NCI-H82 treated with DMSO at 0.1 percent for 48 hours (cell line): ENCODE results near the gene PRKACG.
"Not testable (repeated sequence)": the region's sequence is repeated elsewhere in the genome, so short reads cannot be mapped to it uniquely, and the experiment has no call there.

Experiments
- DNase-seq: peaks from one replicate; lab custom pipeline; 2025; ENCODE audit not compliant: unreplicated experiment; lab: John Stamatoyannopoulos, UW

PRKACG gene

GRCh38 chr9:69014013-69014412 lies at the start of gene PRKACG:
Gene PRKACG, minus strand, starts transcription at chr9:69014113. Its CDS starts 21 bp downstream, at chr9:69014092.
- DNase-seq = no peak

DNA sequence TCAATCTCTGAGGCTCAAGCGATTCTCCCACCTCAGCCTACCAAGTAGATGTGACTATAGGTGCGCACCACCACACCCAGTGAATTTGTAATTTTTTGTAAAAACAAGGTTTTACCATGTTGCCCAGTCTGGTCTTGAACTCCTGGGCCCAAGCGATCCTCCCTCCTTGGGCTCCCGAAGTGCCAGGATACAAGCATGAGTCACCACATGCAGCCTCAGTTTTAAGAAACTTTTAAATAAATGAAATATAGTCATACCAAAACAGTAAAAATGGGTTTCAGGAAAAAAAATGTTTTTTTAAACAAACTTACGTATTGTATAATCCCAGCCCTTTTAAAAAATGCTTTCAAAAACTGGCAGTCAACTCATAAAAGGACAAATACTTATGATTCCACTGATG lies 48.3 kb upstream of the PRKACG start:
- no peak for DNase-seq

DNA sequence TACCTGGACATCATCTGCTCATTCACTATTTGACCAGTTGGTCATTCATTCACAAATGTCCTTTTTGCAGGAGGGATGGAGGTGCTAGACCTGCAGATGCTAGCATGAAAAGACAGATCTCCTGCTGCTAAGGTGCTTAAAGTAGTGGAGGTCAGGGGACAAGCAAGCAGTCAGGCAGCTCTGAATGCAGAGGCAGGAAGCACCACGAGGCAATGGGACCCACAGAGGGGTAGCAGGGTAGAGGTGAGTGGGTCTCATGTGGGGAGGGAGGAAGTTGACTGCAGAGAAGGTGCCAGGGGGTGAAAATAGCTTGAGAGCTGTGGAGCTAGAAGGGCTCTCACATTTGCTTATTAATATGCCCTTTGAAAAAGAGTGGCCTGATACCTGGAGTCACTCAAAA lies 46.9 kb upstream of the PRKACG start:
- no peak for DNase-seq

DNA sequence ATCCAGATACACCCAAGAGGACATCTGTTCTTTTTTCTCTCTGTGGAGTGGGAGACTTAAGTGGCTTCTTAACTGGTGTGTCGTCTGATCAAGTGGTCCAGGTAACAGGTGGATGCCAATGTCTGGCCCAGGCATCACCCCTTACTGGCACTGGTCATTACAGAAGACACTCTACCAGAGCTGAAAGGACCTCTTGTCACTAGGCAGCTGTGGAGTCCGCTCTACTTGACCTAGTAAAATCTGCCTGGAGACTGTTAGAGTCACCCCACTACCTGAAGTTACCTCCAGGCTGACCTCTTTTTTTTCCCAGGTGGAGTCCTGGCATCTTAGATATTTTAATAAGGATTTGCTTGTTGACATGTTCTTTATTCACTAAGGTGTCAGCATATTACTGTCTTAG lies 44.2 kb upstream of the PRKACG start:
- DNase-seq = no peak

DNA sequence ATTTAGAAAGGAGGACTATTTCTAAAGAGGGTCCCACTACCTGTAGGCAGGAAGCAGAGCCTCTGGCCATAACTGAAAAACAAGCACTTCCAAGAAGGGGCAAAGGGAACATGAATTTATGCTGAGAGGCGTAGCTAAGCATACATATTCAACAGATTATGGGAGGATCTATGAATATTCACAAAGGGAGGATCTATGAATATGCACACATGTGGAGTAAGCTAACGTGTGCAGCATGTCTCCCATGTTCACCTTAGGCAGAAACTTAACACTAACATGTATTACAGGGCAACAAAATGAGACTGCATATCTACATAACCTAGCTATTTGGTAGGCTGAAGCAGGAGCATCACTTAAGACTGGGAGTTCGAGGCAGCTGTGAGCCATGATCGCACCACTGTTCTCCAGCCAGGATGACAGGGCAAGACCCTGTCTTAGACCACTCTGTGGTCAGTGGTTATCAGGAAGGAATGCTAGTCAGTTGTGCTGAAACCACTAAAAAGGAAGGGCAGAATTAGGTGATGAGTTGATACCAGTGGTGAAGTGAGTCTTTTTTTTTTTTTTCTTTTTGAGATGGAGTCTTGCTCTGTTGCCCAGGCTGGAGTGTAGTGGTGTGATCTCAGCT lies 42.4 kb upstream of the PRKACG start:
- DNase-seq = no peak

DNA sequence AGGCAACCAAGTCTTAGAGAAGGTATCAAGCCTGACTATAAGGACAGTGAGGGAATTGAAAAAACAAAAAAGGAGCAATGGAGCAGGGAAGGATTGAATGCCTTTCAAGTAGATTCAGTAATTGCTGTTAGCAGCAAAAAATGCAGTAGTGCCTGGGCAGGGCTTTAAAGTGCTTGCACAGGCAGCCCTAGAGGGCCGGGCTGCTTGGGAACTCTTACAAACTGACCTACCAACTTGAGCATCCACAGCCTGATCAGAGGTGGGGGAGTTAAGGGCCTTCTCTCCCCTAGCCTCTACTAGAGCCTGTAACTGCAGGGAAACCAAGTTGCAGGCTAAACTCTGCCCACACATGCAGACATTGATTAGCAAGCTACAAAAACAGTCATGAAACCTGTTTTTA lies 41.1 kb upstream of the PRKACG start:
- no peak for DNase-seq

DNA sequence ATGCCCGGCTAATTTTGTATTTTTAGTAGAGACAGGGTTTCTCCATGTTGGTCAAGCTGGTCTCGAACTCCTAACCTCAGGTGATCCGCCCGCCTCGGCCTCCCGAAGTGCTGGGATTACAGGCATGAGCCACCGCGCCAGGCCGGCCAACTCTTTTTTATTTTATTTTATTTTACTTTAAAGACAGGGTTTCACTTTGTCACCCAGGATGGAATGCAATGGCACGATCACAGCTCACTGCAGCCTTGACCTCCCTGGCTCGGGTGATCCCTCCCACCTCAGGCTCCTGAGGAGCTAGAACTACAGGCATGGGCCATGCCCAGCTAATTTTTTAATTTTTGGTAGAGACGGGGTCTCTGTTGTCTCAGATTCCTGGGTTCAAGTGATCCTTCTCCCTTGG lies 37.0 kb upstream of the PRKACG start:
- DNase-seq = not testable (repeated sequence)

GRCh38 chr9:69049094-69049493 lies 35.2 kb upstream of the PRKACG start:
- no peak for DNase-seq

DNA sequence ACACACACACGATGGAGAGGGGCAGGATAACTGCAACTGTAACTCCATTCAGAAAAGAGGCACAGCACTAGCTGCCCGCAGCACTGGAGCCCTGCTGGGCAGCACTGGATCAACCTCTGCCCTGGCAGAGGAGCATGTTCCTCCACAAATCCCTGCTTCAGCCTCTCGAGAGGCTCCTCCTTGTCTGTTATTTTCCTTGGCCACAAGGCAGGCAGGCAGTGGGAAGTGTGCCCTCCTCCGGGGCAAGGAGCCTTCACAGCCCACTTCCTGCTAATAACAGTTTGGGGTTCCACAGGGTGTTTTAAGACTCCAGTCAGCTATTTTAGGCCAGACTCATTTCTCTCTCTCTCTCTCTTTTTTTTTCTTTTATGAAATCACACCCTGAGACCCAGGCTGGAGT lies 33.5 kb upstream of the PRKACG start:
- DNase-seq = no peak

DNA sequence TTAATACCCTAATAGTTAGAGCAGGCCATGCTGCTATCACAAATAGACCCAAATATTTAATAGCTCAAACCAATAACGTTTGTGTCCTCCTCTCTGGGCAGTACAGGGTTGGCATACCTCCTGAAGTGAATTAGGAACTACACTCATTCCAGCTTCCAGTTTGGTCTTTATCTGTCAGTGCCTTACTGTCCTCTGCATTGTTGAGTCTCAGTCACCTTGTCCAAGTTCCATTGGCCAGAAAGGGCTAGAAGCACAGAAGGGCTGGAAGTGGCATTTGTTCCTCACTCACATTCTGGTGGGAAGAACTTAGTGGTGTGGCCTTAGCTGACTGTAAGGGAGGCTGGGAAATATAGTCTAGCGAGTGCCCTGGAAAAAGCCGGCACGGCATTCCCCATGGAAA lies 32.8 kb upstream of the PRKACG start:
- DNase-seq = no peak

- DNase-seq = no peak
Observed at GRCh38 chr9:69045821-69046220, 31.9 kb upstream of the PRKACG start.

DNA sequence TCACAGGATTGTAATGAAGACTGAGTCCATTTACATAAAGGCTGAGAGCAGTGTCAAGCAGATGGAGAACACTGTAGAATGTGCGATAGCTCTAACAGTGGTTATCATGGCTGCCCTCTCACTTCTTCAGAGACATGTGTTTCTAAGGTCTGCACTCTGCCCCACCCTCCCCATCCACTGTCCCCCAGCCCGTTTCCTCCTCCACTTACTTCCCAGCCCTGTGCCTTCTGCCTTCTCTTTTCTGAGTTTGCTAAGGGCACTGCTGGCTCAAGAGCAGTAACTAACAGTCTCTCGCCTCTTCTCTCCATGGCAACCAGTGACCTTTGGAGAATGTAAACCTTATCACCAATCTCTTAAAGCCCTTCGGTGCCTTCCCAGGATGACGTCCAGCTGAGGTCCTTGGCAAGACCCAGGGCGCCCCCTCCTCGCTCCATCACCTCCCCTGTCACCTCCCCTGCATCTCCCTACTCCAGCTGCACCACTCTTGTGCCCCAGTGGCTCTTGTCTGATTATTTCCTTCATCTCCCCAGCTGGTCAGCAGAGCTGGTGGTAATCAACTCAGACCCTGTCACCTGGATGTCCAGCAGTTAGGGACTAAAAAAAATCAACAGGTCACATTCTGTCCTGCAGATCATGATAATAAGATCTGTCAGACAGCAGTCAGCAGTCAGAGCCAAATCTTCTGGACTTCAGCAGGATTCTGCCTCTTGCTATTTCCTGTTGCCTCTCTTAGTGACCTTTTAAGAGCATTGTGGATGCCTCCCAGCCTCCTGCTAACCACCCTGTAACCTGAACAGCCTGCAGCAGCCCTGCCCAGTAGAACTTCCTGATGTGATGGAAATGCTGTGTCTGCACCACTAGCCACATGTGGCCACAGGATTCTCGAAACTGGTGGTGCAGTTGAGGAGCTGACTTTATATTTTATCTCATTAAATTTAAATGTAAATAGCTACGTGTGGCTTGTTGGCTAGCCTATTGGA lies 30.6 kb upstream of the PRKACG start:
- DNase-seq = no peak

DNA sequence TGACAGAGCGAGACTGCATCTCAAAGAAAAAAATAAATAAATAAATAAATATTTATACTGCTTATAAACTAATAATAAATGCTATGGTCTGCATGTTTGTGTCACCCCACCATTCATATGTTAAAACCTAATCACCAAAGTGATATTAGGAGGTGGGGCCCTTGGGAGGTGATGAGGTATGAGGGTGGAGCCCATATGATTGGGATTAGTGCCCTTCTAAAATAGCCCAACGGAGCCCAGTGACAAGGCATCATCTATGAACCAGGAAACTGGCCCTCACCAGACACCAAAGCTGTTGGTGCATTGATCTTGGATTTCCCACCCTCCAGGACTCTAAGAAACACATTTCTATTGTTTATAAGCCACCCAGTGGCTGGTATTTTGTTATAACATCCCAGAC lies 26.7 kb upstream of the PRKACG start:
- DNase-seq = no peak

DNA sequence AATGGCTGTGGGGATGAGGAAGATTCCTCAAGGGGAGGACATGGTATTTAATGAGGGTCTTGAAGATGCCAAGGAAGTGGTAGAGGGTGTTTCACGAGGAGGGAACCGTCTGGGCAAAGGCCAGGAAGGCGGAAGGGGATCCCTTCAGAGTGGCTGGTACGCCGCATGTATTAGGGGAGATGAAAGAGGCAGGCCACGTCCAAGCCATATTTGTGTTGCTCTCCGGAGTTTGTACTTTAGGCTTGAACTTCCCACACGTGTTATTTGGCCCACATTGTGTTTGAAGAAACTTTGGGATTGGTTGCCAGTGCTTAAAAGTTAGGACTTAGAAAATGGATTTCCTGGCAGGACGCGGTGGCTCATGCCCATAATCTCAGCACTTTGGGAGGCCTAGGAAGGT lies 22.9 kb upstream of the PRKACG start:
- DNase-seq = no peak

- no peak for DNase-seq
Observed at GRCh38 chr9:69036309-69036708, 22.4 kb upstream of the PRKACG start.

DNA sequence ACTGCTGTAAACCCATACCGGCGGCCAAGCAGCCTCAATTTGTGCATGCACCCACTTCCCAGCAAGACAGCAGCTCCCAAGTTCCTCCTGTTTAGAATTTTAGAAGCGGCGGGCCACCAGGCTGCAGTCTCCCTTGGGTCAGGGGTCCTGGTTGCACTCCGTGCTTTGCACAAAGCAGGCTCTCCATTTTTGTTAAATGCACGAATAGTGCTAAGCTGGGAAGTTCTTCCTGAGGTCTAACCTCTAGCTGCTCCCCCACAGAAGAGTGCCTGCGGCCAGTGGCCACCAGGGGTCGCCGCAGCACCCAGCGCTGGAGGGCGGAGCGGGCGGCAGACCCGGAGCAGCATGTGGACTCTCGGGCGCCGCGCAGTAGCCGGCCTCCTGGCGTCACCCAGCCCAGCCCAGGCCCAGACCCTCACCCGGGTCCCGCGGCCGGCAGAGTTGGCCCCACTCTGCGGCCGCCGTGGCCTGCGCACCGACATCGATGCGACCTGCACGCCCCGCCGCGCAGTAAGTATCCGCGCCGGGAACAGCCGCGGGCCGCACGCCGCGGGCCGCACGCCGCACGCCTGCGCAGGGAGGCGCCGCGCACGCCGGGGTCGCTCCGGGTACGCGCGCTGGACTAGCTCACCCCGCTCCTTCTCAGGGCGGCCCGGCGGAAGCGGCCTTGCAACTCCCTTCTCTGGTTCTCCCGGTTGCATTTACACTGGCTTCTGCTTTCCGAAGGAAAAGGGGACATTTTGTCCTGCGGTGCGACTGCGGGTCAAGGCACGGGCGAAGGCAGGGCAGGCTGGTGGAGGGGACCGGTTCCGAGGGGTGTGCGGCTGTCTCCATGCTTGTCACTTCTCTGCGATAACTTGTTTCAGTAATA lies 21.8 kb upstream of the PRKACG start, which contains the start of gene FXN:
FXN (plus strand) TSS at position 315 of the 871 bp plus-strand sequence; CDS start at position 346, 31 bp downstream.
- peak; percentile 34 for DNase-seq

GRCh38 chr9:69034071-69034470 lies 20.2 kb upstream of the PRKACG start:
- DNase-seq = no peak

DNA sequence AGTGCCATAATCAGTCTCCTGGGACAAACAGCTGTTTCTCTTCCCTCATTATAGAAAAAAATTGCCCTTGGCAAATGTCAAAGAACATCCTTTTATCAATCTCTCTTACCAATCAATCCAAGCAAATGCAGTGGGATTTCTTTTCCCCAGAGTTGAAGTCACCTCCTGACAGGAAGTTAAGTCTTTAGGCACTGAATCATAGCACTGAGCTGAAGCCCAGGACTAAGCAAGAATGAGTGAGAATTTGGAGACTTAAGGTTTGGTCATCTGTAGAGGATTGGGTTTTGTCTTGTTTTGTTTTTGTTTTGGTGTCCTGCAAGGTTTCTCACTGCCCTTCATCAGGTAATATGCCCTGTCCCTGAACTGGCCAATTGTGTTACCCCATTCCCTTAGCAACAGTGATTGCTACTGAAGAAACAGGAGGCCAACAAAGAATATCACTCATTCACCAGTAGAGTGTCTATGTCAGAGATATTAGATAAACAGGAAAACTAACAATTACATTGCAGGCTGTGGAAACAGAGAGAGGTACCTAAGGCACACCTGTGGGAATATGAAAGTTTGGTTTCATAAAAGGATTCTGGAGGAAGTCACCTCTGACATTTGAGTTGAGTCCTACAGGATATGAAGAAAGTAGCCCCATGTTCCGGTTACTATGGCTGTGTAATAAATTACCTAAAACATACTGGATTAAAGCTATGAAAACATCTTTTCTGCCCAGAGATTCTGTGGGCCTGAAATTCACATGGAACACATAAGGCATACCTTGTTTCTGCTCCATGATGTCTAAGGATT lies 17.1 kb upstream of the PRKACG start:
- no peak for DNase-seq

DNA sequence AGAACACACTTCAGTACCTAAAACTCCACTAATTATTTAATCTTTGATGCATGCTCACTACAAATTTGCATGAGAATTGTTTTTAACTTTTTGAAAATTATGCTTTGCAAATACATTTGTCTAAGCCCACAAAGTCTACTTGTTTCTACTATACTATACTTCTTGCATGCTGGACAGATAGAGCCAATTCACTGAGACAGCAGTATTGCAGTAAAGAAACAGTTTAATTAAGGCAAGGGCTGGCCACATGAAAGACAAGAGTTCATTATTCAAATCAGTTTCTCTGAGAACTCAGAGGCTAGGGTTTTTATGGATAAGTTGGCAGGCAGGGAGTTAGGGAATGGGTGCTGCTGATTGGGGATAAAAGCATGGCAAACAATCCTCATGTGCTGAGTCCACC lies 15.6 kb upstream of the PRKACG start:
- DNase-seq = no peak

- DNase-seq = no peak
Observed at GRCh38 chr9:69028754-69029153, 14.8 kb upstream of the PRKACG start.
